H9 (cell line): ENCODE results near the gene HPCAL1. TPM values are rescaled to one million over a fixed set of nuclear protein-coding genes. Genes with fewer than 3 reads are reported as not detected.

ENCODE experiments used
- DNase-seq: peaks from one replicate; pipeline ENCODE4 v3.0.0-alpha.2; 2017
- H2AFZ ChIP-seq: one replicate; pipeline ENCODE4 v1.6.1; 2013; ENCODE audit warnings: mild to moderate bottlenecking, low read length, control low read depth, moderate library complexity
- H2AK5ac ChIP-seq: 2 replicates; pipeline ENCODE4 v1.6.1; 2013; ENCODE audit warnings: low read length, control low read depth, mixed read lengths; ENCODE audit not compliant: insufficient read length
- H2BK120ac ChIP-seq: one replicate; pipeline ENCODE4 v1.6.1; 2013; ENCODE audit warnings: low read depth, mild to moderate bottlenecking, low read length, control low read depth, inconsistent platforms; ENCODE audit not compliant: poor library complexity, severe bottlenecking
- H2BK12ac ChIP-seq: 2 replicates; pipeline ENCODE4 v1.6.1; 2013; ENCODE audit warnings: low read length, control low read depth, mixed read lengths, low read depth; ENCODE audit not compliant: insufficient read length
- H2BK15ac ChIP-seq: 2 replicates; pipeline ENCODE4 v1.6.1; 2013; ENCODE audit warnings: low read depth, low read length, control low read depth
- H2BK20ac ChIP-seq: one replicate; pipeline ENCODE4 v1.6.1; 2013; ENCODE audit warnings: low read depth, mild to moderate bottlenecking, low read length, control low read depth, inconsistent platforms; ENCODE audit not compliant: poor library complexity, severe bottlenecking
- H2BK5ac ChIP-seq: 2 replicates; pipeline ENCODE4 v1.6.1; 2013; ENCODE audit warnings: low read length, control low read depth, mixed read lengths; ENCODE audit not compliant: insufficient read length
- H3K14ac ChIP-seq: 2 replicates; pipeline ENCODE4 v1.6.1; 2013; ENCODE audit warnings: low read length, control low read depth; ENCODE audit not compliant: insufficient read depth
- H3K18ac ChIP-seq: 2 replicates; pipeline ENCODE4 v1.6.1; 2013; ENCODE audit warnings: low read depth, mild to moderate bottlenecking, mixed read lengths, low read length, control low read depth; ENCODE audit not compliant: insufficient read length
- H3K23ac ChIP-seq: 2 replicates; pipeline ENCODE4 v1.6.1; 2013; ENCODE audit warnings: low read length, control low read depth, mixed read lengths, low read depth; ENCODE audit not compliant: insufficient read length
- H3K23me2 ChIP-seq: 2 replicates; pipeline ENCODE4 v1.6.1; 2013; ENCODE audit warnings: low read depth, mild to moderate bottlenecking, mixed read lengths, low read length, control low read depth; ENCODE audit not compliant: insufficient read length, poor library complexity, severe bottlenecking
- H3K27ac ChIP-seq: 2 replicates; pipeline ENCODE4 v1.5.1; 2013; ENCODE audit warnings: low read length, control low read depth, mixed read lengths, low read depth; ENCODE audit not compliant: insufficient read length
- H3K27me3 ChIP-seq: 2 replicates; pipeline ENCODE4 v1.6.1; 2013; ENCODE audit warnings: low read length, control low read depth, inconsistent platforms; ENCODE audit not compliant: insufficient read depth
- H3K4ac ChIP-seq: 2 replicates; pipeline ENCODE4 v1.6.1; 2013; ENCODE audit warnings: low read depth, mild to moderate bottlenecking, control low read depth, inconsistent platforms, low read length, moderate library complexity
- H3K4me1 ChIP-seq: 2 replicates; pipeline ENCODE4 v1.6.1; 2013; ENCODE audit warnings: low read length, control low read depth, inconsistent platforms; ENCODE audit not compliant: insufficient read depth
- H3K4me2 ChIP-seq: 2 replicates; pipeline ENCODE4 v1.6.1; 2013; ENCODE audit warnings: low read length, control low read depth, mixed read lengths; ENCODE audit not compliant: insufficient read length, insufficient read depth
- H3K56ac ChIP-seq: 2 replicates; pipeline ENCODE4 v1.6.1; 2013; ENCODE audit warnings: low read depth, mild to moderate bottlenecking, mixed read lengths, low read length, control low read depth; ENCODE audit not compliant: insufficient read length
- H3K79me1 ChIP-seq: 2 replicates; pipeline ENCODE4 v1.6.1; 2013; ENCODE audit warnings: low read depth, mild to moderate bottlenecking, moderate library complexity, low read length, control low read depth, inconsistent platforms; ENCODE audit not compliant: insufficient read depth, poor library complexity, severe bottlenecking
- H3K79me2 ChIP-seq: 2 replicates; pipeline ENCODE4 v1.6.1; 2013; ENCODE audit warnings: low read length, control low read depth, inconsistent platforms; ENCODE audit not compliant: insufficient read depth
- H3K9ac ChIP-seq: 2 replicates; pipeline ENCODE4 v1.6.1; 2013; ENCODE audit warnings: low read length, control low read depth, mixed read lengths; ENCODE audit not compliant: insufficient read length; ENCODE audit errors: extremely low read depth
- H3K9me3 ChIP-seq: one replicate; pipeline ENCODE4 v1.6.1; 2013; ENCODE audit warnings: low read depth, low read length, inconsistent platforms; ENCODE audit not compliant: control insufficient read depth
- H3T11ph ChIP-seq: one replicate; pipeline ENCODE4 v1.6.1; 2013; ENCODE audit warnings: mild to moderate bottlenecking, low read length, control low read depth, inconsistent platforms
- H4K20me1 ChIP-seq: one replicate; pipeline ENCODE4 v1.6.1; 2013; ENCODE audit not compliant: control insufficient read depth, insufficient read length, insufficient read depth
- H4K5ac ChIP-seq: 2 replicates; pipeline ENCODE4 v1.6.1; 2013; ENCODE audit warnings: low read depth, mild to moderate bottlenecking, mixed read lengths, low read length, control low read depth; ENCODE audit not compliant: insufficient read length
- H4K8ac ChIP-seq: replicated peaks from 2 replicates; pipeline ENCODE4 v1.6.1; 2013; ENCODE audit warnings: low read length, control low read depth, mixed read lengths, low read depth; ENCODE audit not compliant: insufficient read length
- H4K91ac ChIP-seq: 2 replicates; pipeline ENCODE4 v1.6.1; 2013; ENCODE audit warnings: low read depth, mild to moderate bottlenecking, moderate library complexity, mixed read lengths, low read length, control low read depth; ENCODE audit not compliant: insufficient read length
- H3K27ac Mint-ChIP-seq, 3 experiments: 2 replicates in 2 of 3; 3 replicates in 1 of 3; pipeline ENCODE4 v1.8.0; 2020 to 2021; ENCODE audit warnings: mixed read lengths in 3 of 3, mild to moderate bottlenecking in 1 of 3, moderate library complexity in 1 of 3
- H3K27me3 Mint-ChIP-seq: 2 replicates; pipeline ENCODE4 v1.8.0; 2021; ENCODE audit warnings: low read depth, mild to moderate bottlenecking, moderate library complexity, mixed read lengths
- H3K36me3 Mint-ChIP-seq, 3 experiments: 2 replicates in 2 of 3; 3 replicates in 1 of 3; pipeline ENCODE4 v1.8.0; 2020 to 2021; ENCODE audit warnings: low read depth in 3 of 3, mixed read lengths in 3 of 3; ENCODE audit not compliant: insufficient read depth in 1 of 3
- H3K4me1 Mint-ChIP-seq, 2 experiments: 2 replicates each; pipeline ENCODE4 v1.8.0; 2020; ENCODE audit warnings: mixed read lengths in 2 of 2
- H3K4me3 Mint-ChIP-seq, 2 experiments: 2 replicates in 1 of 2; 3 replicates in 1 of 2; pipeline ENCODE4 v1.8.0; 2020 to 2021; ENCODE audit warnings: mild to moderate bottlenecking in 2 of 2, mixed read lengths in 2 of 2, moderate library complexity in 1 of 2
- H3K9me3 Mint-ChIP-seq, 2 experiments: 2 replicates in 1 of 2; 3 replicates in 1 of 2; pipeline ENCODE4 v1.8.0; 2020; ENCODE audit warnings: mild to moderate bottlenecking in 2 of 2, mixed read lengths in 2 of 2, moderate library complexity in 1 of 2
- CTCF ChIP-seq: fragments of 200-600 bp; sonication (generic); conservative IDR thresholded peaks from 3 replicates; pipeline ENCODE4 v1.8.0; 2021; ENCODE audit warnings: antibody characterized with exemption, mild to moderate bottlenecking
- WGBS: extraction: QIAGEN DNeasy Blood & Tissue Kit; methylation state at CpG from one replicate; pipeline ENCODE4 v1.1.7; 2013; ENCODE audit warnings: missing lambda C conversion rate, low lambda C conversion rate, mixed read lengths; ENCODE audit not compliant: insufficient read length; ENCODE audit errors: extremely low coverage; 5-methylcytosine and 5-hydroxymethylcytosine counted together
- total RNA-seq: library from RNA; stranded (reverse); gene quantifications from 2 replicates; pipeline ENCODE4 v1.2.1, GENCODE V29; 2021

HPCAL1 gene
- total RNA-seq, 1 experiment from 2014 or later = 4.7 TPM

- no peak overlapping the region for H4K5ac ChIP-seq
- H2BK5ac ChIP-seq = no peak overlapping the region
- H4K8ac ChIP-seq = no peak overlapping the region
- H3K27ac ChIP-seq = no peak overlapping the region
- no peak overlapping the region for H3K4me2 ChIP-seq
- no CpG with 5 or more reads among the region's 11 CpGs for WGBS
- no peak for DNase-seq
- H3K27me3 ChIP-seq = no peaks in the 10 kb centered on the region
- H3K36me3 Mint-ChIP-seq = no peaks in the 10 kb centered on the region
- no peaks in the 10 kb centered on the region for H3K4me1 ChIP-seq
- no peak overlapping the region for H3K18ac ChIP-seq
- H3K79me2 ChIP-seq = no peaks in the 10 kb centered on the region
- no peak overlapping the region for H3K14ac ChIP-seq
- no peaks in the 10 kb centered on the region for H4K20me1 ChIP-seq
- no peak overlapping the region for H3K4ac ChIP-seq
- H2BK15ac ChIP-seq = no peak overlapping the region
- H2BK120ac ChIP-seq = no peak overlapping the region
- no peak for TF ChIP-seq CTCF
- H4K91ac ChIP-seq = no peak overlapping the region
- H3K56ac ChIP-seq = no peak overlapping the region
- no peak overlapping the region for H3K9ac ChIP-seq
- no peaks in the 10 kb centered on the region for H3K23me2 ChIP-seq
- H3K23ac ChIP-seq = no peak overlapping the region
- H2BK12ac ChIP-seq = no peak overlapping the region
- H3K9me3 Mint-ChIP-seq = no peaks in the 10 kb centered on the region
- H2AFZ ChIP-seq = no peak overlapping the region
- no peak overlapping the region for H2AK5ac ChIP-seq
- H3K9me3 ChIP-seq = no peaks in the 10 kb centered on the region
- no peak overlapping the region for H3K4me3 Mint-ChIP-seq
- H3K27ac Mint-ChIP-seq = no peak overlapping the region
- no peak overlapping the region for H2BK20ac ChIP-seq
- H3K4me1 Mint-ChIP-seq = peaks cover 6 to 7% of the 10 kb centered on the region in 2 experiments; a peak in 3 of 4 replicates
- H3T11ph ChIP-seq = no peak overlapping the region
- peaks cover 19% of the 10 kb centered on the region for H3K27me3 Mint-ChIP-seq
- no peaks in the 10 kb centered on the region for H3K79me1 ChIP-seq
Measured at GRCh38 chr2:10279472-10279870, 23.2 kb upstream of the HPCAL1 start.
